A549 (cell line): ENCODE data around the gene MIPOL1. TPM values are rescaled to one million over a fixed set of nuclear protein-coding genes. Genes with fewer than 3 reads are reported as not detected.
"Not testable (repeated sequence)": the region's sequence is repeated elsewhere in the genome, so short reads cannot be mapped to it uniquely, and the experiment has no call there.

ENCODE experiments used
- ATAC-seq, 2 experiments: fragments of 200-7000 bp in 1 of 2; fragments of >200 bp in 1 of 2; cut with Nextera tagmentation in 1 of 2; cut with Tn5 transposase in 1 of 2; 3 replicates each; pipeline versions ENCODE4 v1.8.0 to v1.9.1; 2018 to 2020; ENCODE audit warnings: mild to moderate bottlenecking in 1 of 2, moderate library complexity in 1 of 2
- CTCF ChIA-PET: fragments of 300-600 bp; sonication (Branson Sonifier 250); formaldehyde crosslinking; extraction: SDS; loops from one replicate; lab custom pipeline; 2021; ENCODE audit warnings: antibody characterized with exemption, inconsistent platforms; lab: Yijun Ruan, JAX
- POLR2A ChIA-PET: fragments of 350-600 bp; formaldehyde crosslinking; extraction: SDS; loops from one replicate; lab custom pipeline; 2021; ENCODE audit warnings: antibody characterized with exemption, inconsistent platforms; lab: Yijun Ruan, JAX
- DNase-seq, 2 experiments: peaks; one replicate each; pipeline versions ENCODE4 v3.0.0 to v3.0.0-alpha.2; 2011 to 2016; ENCODE audit warnings: low read depth in 1 of 2, low spot score in 1 of 2
- FAIRE-seq: peaks from 2 replicates; lab custom pipeline; 2011; peaks lifted over from hg19 to GRCh38; lab: Jason Lieb, UNC
- H3K27ac ChIP-seq, 2 experiments: fragments of >200 bp; sonication (Bioruptor Twin); formaldehyde crosslinking; 3 replicates each; pipeline ENCODE4 v1.5.1; 2016 to 2017
- H3K4me1 ChIP-seq: fragments of >200 bp; sonication (Bioruptor Twin); formaldehyde crosslinking; 3 replicates; pipeline ENCODE4 v1.6.1; 2016
- H3K4me2 ChIP-seq: fragments of >200 bp; sonication (Bioruptor Twin); formaldehyde crosslinking; 3 replicates; pipeline ENCODE4 v1.6.1; 2016
- H3K4me3 ChIP-seq: fragments of >200 bp; sonication (Bioruptor Twin); formaldehyde crosslinking; 3 replicates; pipeline ENCODE4 v1.5.1; 2016
- H3K9me3 ChIP-seq: fragments of >200 bp; sonication (Bioruptor Twin); formaldehyde crosslinking; 3 replicates; pipeline ENCODE4 v1.6.1; 2016
- BHLHE40 ChIP-seq: IDR thresholded peaks from 2 replicates; pipeline ENCODE4 v1.6.1; 2012; ENCODE audit warnings: low read depth, low read length, inconsistent platforms
- CHD2 ChIP-seq: fragments of 150-350 bp; IDR thresholded peaks from 2 replicates; pipeline ENCODE4 v1.6.1; 2014; ENCODE audit warnings: low read length; ENCODE audit not compliant: partially characterized antibody
- CTCF ChIP-seq: fragments of >200 bp; sonication (Bioruptor Twin); formaldehyde crosslinking; IDR thresholded peaks from 3 replicates; pipeline ENCODE4 v1.5.1; 2016
- E2F6 ChIP-seq: IDR thresholded peaks from 2 replicates; pipeline ENCODE4 v1.6.1; 2012; ENCODE audit warnings: low read depth, borderline replicate concordance
- EHMT2 ChIP-seq: fragments of 200-600 bp; sonication (generic); IDR thresholded peaks from 2 replicates; pipeline ENCODE4 v1.6.1; 2016; ENCODE audit warnings: antibody characterized with exemption, low read depth, mild to moderate bottlenecking, moderate library complexity
- ELK1 ChIP-seq: fragments of 150-350 bp; IDR thresholded peaks from 2 replicates; pipeline ENCODE4 v1.6.1; 2014; ENCODE audit warnings: low read depth, mild to moderate bottlenecking, low read length
- EP300 ChIP-seq, 2 experiments: fragments of >200 bp; sonication (Bioruptor Twin); formaldehyde crosslinking; IDR thresholded peaks; 2 replicates in 1 of 2; 3 replicates in 1 of 2; pipeline ENCODE4 v1.6.1; 2016 to 2017
- ESRRA ChIP-seq: fragments of 150-350 bp; IDR thresholded peaks from 2 replicates; pipeline ENCODE4 v1.6.1; 2014; ENCODE audit warnings: mild to moderate bottlenecking, low read length, borderline replicate concordance
- FOXS1 ChIP-seq: fragments of 250-450 bp; sonication (Bioruptor Pico); IDR thresholded peaks from 2 replicates; pipeline ENCODE4 v1.5.0; 2020; ENCODE audit warnings: mild to moderate bottlenecking, moderate library complexity
- GATA3 ChIP-seq: IDR thresholded peaks from 2 replicates; pipeline ENCODE4 v1.6.1; 2012; ENCODE audit warnings: borderline replicate concordance
- HES2 ChIP-seq: fragments of >200 bp; sonication (Bioruptor Twin); formaldehyde crosslinking; IDR thresholded peaks from 2 replicates; pipeline ENCODE4 v1.6.1; 2016
- HMGXB4 ChIP-seq: fragments of 250-450 bp; sonication (Bioruptor Pico); IDR thresholded peaks from 2 replicates; pipeline ENCODE4 v1.5.0; 2021; ENCODE audit warnings: mild to moderate bottlenecking, moderate library complexity, borderline replicate concordance
- HOXB13 ChIP-seq: fragments of 250-450 bp; sonication (Bioruptor Pico); IDR thresholded peaks from 2 replicates; pipeline ENCODE4 v1.5.0; 2020; ENCODE audit warnings: low read depth, mild to moderate bottlenecking, moderate library complexity
- KDM1A ChIP-seq: fragments of 200-600 bp; sonication (generic); IDR thresholded peaks from 2 replicates; pipeline ENCODE4 v1.6.1; 2016; ENCODE audit warnings: low read depth, mild to moderate bottlenecking
- KDM5A ChIP-seq: fragments of 200-600 bp; sonication (generic); IDR thresholded peaks from 2 replicates; pipeline ENCODE4 v1.6.1; 2016; ENCODE audit warnings: antibody characterized with exemption, mild to moderate bottlenecking
- PBX3 ChIP-seq: IDR thresholded peaks from 2 replicates; pipeline ENCODE4 v1.6.1; 2012
- RFX5 ChIP-seq: fragments of 450-650 bp; IDR thresholded peaks from 2 replicates; pipeline ENCODE4 v1.7.1; 2014; ENCODE audit warnings: antibody characterized with exemption, mild to moderate bottlenecking, moderate library complexity
- RNF2 ChIP-seq: fragments of 200-600 bp; sonication (generic); IDR thresholded peaks from 2 replicates; pipeline ENCODE4 v1.6.1; 2016; ENCODE audit warnings: low read depth, mild to moderate bottlenecking, antibody characterized with exemption, moderate library complexity, borderline replicate concordance
- TFCP2L1 ChIP-seq: fragments of 250-450 bp; sonication (Bioruptor Pico); IDR thresholded peaks from 2 replicates; pipeline ENCODE4 v1.5.0; 2021; ENCODE audit warnings: mild to moderate bottlenecking
- TP53 ChIP-seq: fragments of 250-450 bp; sonication (Bioruptor Pico); IDR thresholded peaks from 2 replicates; pipeline ENCODE4 v1.5.0; 2021; ENCODE audit warnings: mild to moderate bottlenecking, moderate library complexity
- WGBS: methylation state at CpG from one replicate; pipeline ENCODE4 v1.1.6; 2017; ENCODE audit errors: missing lambda C conversion rate; 5-methylcytosine and 5-hydroxymethylcytosine counted together
- polyA plus RNA-seq, 4 experiments: library from polyadenylated mRNA; depleted of rRNA in 3 of 4; stranded (reverse); fragments of >200 nt; fragmentation: RNase III in 1 of 4; extraction: RNeasy Plus Mini Kit Qiagen cat#74134 plus additional on column Dnase treatment in 1 of 4; gene quantifications; 2 replicates in 3 of 4; 3 replicates in 1 of 4; pipeline ENCODE4 v1.2.3, GENCODE V29; 2011 to 2017

MIPOL1 gene
- polyA plus RNA-seq, 2 of the 4 experiments (the other 2 are of a cell fraction) = 5.2 to 13.4 TPM

GRCh38 chr14:37457334-37457733 is 259.6 kb downstream of the MIPOL1 start:
- FAIRE-seq (no peak), DNase-seq (no peak), ATAC-seq (no peak)
- CTCF ChIA-PET = no interaction called here
- Histone ChIP-seq H3K4me2 (no peak overlapping the region), H3K27ac (no peak overlapping the region), H3K9me3 (0 out of 3 replicates have a peak, but pooled peaks cover 5% of the 10 kb centered on the region), H3K4me3 (no peak overlapping the region), H3K4me1 (no peaks in the 10 kb centered on the region)
- TF ChIP-seq TP53 (CRISPR knock-in tag) = no peak
- TF ChIP-seq CHD2 = no peak
- no peak for TF ChIP-seq RNF2
- TF ChIP-seq CTCF = no peak
- no peak for TF ChIP-seq BHLHE40
- POLR2A ChIA-PET = no interaction called here

GRCh38 chr14:37462426-37462825 is 264.7 kb downstream of the MIPOL1 start:
- CTCF ChIA-PET, H3K4me2 ChIP-seq, H3K4me1 ChIP-seq, POLR2A ChIA-PET, H3K4me3 ChIP-seq, H3K27ac ChIP-seq, FAIRE-seq, DNase-seq, H3K9me3 ChIP-seq, ATAC-seq: not testable (repeated sequence)
- 92% methylated on average over 1 of the region's 1 CpG for WGBS

GRCh38 chr14:37464192-37464858 is 266.6 kb downstream of the MIPOL1 start:
- WGBS = 75% methylated on average over 3 of the region's 3 CpGs
- no peak for FAIRE-seq
- CTCF ChIA-PET = no interaction called here
- Histone ChIP-seq H3K27ac (no peak overlapping the region), H3K4me2 (no peak overlapping the region), H3K9me3 (0 out of 3 replicates have a peak, but pooled peaks cover 5% of the 10 kb centered on the region), H3K4me1 (peaks cover 12% of the 10 kb centered on the region; the same call in 1 of the 3 replicates), H3K4me3 (no peak overlapping the region)
- TF ChIP-seq EHMT2 = no peak
- TF ChIP-seq ELK1 = no peak
- peak; percentile 80 for TF ChIP-seq KDM1A
- no peak for ATAC-seq
- POLR2A ChIA-PET = no interaction called here
- DNase-seq = no peak

GRCh38 chr14:37466003-37466622 is 268.4 kb downstream of the MIPOL1 start:
- TF ChIP-seq EP300 (IDR thresholded peaks at IDR 0.05) (no peak), ESRRA (no peak), GATA3 (no peak), TP53 (CRISPR knock-in tag) (no peak), E2F6 (no peak), FOXS1 (CRISPR knock-in tag) (no peak), HES2 (no peak), PBX3 (no peak), HOXB13 (CRISPR knock-in tag) (no peak), KDM5A (no peak), RFX5 (no peak), TFCP2L1 (CRISPR knock-in tag) (no peak), HMGXB4 (no peak)
- H3K9me3 ChIP-seq = no peaks in the 10 kb centered on the region
- H3K4me2 ChIP-seq = peak overlapping the region; percentile 42
- CTCF ChIA-PET = no interaction called here
- FAIRE-seq = no peak
- no peak for DNase-seq
- no peak for ATAC-seq
- no peak overlapping the region for H3K4me3 ChIP-seq
- H3K4me1 ChIP-seq = peaks cover 12% of the 10 kb centered on the region; the same call in 1 of the 3 replicates
- POLR2A ChIA-PET = no interaction called here
- no peak overlapping the region for H3K27ac ChIP-seq
